ENCODE data around the gene MRC2. TPM values are rescaled to one million over a fixed set of nuclear protein-coding genes. Genes with fewer than 3 reads are reported as not detected.
"Not testable (repeated sequence)": the region's sequence is repeated elsewhere in the genome, so short reads cannot be mapped to it uniquely, and the experiment has no call there.

MRC2 gene
- total RNA-seq, 2 experiments from 2014 or later, result 8.1 to 9.0 TPM

GRCh38 chr17:62588109-62588508 lies 39.4 kb upstream of the MRC2 start:
- peaks cover 8% of the 10 kb centered on the region for H3K36me3 Mint-ChIP-seq (ENCODE audit: low read depth)
- no peak overlapping the region for H3K27ac Mint-ChIP-seq
- CTCF ChIA-PET, result no interaction called here
- no peaks in the 10 kb centered on the region for H3K4me1 Mint-ChIP-seq (ENCODE audit: low read depth)
- no peaks in the 10 kb centered on the region for H3K9me3 Mint-ChIP-seq
- POLR2A ChIA-PET, result no interaction called here
- DNase-seq (no peak), ATAC-seq (no peak)
- no peak for TF ChIP-seq CTCF (IDR thresholded peaks at IDR 0.05)
- H3K27me3 Mint-ChIP-seq, result no peaks in the 10 kb centered on the region
- intact Hi-C loops (cut with micrococcal nuclease), result no loop called here
- H3K4me3 Mint-ChIP-seq, result no peak overlapping the region

GRCh38 chr17:62591333-62591732 lies 36.1 kb upstream of the MRC2 start:
- ChIA-PET POLR2A (no interaction called here), CTCF (interaction anchor here (1.0 to 1.5 kb wide), 2 partner anchors 39 to 815 kb away, joined by 3 to 4 read pairs; no protein-coding TSS in a partner anchor)
- H3K4me1 Mint-ChIP-seq (ENCODE audit: low read depth), result no peaks in the 10 kb centered on the region
- H3K36me3 Mint-ChIP-seq (ENCODE audit: low read depth), result peaks cover 20% of the 10 kb centered on the region
- intact Hi-C loops (cut with micrococcal nuclease), result no loop called here
- DNase-seq (no peak), ATAC-seq (no peak)
- no peaks in the 10 kb centered on the region for H3K9me3 Mint-ChIP-seq
- H3K27me3 Mint-ChIP-seq, result no peaks in the 10 kb centered on the region
- no peak overlapping the region for H3K27ac Mint-ChIP-seq
- H3K4me3 Mint-ChIP-seq, result no peak overlapping the region
- no peak for TF ChIP-seq CTCF (IDR thresholded peaks at IDR 0.05)

- CTCF ChIA-PET; H3K9me3 Mint-ChIP-seq; H3K4me1 Mint-ChIP-seq (ENCODE audit: low read depth); H3K27me3 Mint-ChIP-seq; H3K27ac Mint-ChIP-seq; H3K4me3 Mint-ChIP-seq; POLR2A ChIA-PET; intact Hi-C loops (cut with micrococcal nuclease); ATAC-seq; DNase-seq: not testable (repeated sequence)
- peaks cover 25% of the 10 kb centered on the region for H3K36me3 Mint-ChIP-seq (ENCODE audit: low read depth)
These were observed 35.6 kb upstream of the MRC2 start for GRCh38 chr17:62591822-62592221.

- intact Hi-C loops (cut with micrococcal nuclease), result no loop called here
- Mint-ChIP-seq H3K9me3 (no peaks in the 10 kb centered on the region), H3K36me3 (ENCODE audit: low read depth) (peaks cover 31% of the 10 kb centered on the region), H3K4me3 (no peak overlapping the region), H3K27ac (no peak overlapping the region), H3K27me3 (no peaks in the 10 kb centered on the region), H3K4me1 (ENCODE audit: low read depth) (no peaks in the 10 kb centered on the region)
- ChIA-PET CTCF (no interaction called here), POLR2A (interaction anchor here (0.6 to 1.4 kb wide), 2 partner anchors 17 to 275 kb away, joined by 3 read pairs; no protein-coding TSS in a partner anchor)
- no peak for TF ChIP-seq CTCF (IDR thresholded peaks at IDR 0.05)
- no peak for ATAC-seq
- no peak for DNase-seq
These were observed 35.0 kb upstream of the MRC2 start for GRCh38 chr17:62592341-62593099.

- no peak for DNase-seq
- no peaks in the 10 kb centered on the region for H3K9me3 Mint-ChIP-seq
- no peaks in the 10 kb centered on the region for H3K27me3 Mint-ChIP-seq
- intact Hi-C loops (cut with micrococcal nuclease), result no loop called here
- no peak for ATAC-seq
- POLR2A ChIA-PET, result no interaction called here
- no peaks in the 10 kb centered on the region for H3K4me1 Mint-ChIP-seq (ENCODE audit: low read depth)
- no peak overlapping the region for H3K4me3 Mint-ChIP-seq
- no peak overlapping the region for H3K27ac Mint-ChIP-seq
- H3K36me3 Mint-ChIP-seq (ENCODE audit: low read depth), result peaks cover 45% of the 10 kb centered on the region
- CTCF ChIA-PET, result no interaction called here
- no peak for TF ChIP-seq CTCF (IDR thresholded peaks at IDR 0.05)
These were observed 32.0 kb upstream of the MRC2 start for GRCh38 chr17:62595484-62595883.
